Measurements from ENCODE around the gene STK10.
"Not testable (repeated sequence)": the region's sequence is repeated elsewhere in the genome, so short reads cannot be mapped to it uniquely, and the experiment has no call there.

STK10 gene

DNA sequence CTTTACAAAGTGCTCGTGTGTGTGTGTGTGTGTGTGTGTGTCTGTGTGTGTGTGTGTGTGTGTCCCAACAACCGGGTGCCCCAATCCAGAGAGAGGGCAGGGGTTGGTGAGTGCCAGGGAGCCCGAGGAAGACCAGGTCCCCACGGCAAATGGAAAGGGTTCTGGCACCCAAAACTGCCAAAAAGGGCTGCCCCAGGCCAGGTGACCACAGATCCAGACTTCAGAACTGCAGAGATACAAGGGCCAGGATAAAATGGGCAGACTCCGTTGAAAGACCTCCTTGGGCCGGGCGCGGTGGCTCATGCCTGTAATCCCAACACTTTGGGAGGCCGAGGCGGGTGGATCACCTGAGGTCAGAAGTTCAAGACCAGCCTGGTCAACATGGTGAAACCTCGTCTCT lies 38.5 kb downstream of the STK10 start:
- not testable (repeated sequence) for H3K4me3 ChIP-seq (ENCODE audit: low read depth, low read length); H3K27me3 ChIP-seq (ENCODE audit: control insufficient read depth, insufficient read depth, low read length); H3K9ac ChIP-seq (ENCODE audit: low read depth, low read length); H3K4me1 ChIP-seq (ENCODE audit: control insufficient read depth, insufficient read depth, low read length); H3K27ac ChIP-seq (ENCODE audit: low read depth, low read length); H3K36me3 ChIP-seq (ENCODE audit: control insufficient read depth, insufficient read depth, low read length); H3K9me3 ChIP-seq (ENCODE audit: control insufficient read depth, insufficient read depth, low read length)

DNA sequence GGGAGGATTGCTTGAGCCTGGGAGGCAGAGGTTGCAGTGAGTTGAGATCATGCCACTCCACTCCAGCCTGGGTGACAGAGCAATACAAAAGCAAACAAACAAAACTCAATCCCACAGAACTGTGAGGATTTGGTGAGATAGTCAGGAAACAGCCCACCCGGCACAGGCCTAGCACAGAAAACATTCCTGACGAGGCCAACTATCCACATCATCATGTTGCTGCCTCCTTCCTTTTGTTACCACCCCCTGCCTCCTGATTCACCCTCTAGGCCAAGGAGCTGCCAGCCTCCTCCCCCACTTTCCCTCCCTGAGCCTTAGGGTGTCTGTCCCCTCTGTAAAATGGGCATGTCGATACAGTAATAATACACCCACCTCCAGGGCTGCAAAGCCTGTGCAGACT lies 39.0 kb downstream of the STK10 start:
- Histone ChIP-seq H3K27ac (ENCODE audit: low read depth, low read length) (no peak overlapping the region), H3K36me3 (ENCODE audit: control insufficient read depth, insufficient read depth, low read length) (no peaks in the 10 kb centered on the region; the same call in 1 of the 2 replicates), H3K4me3 (ENCODE audit: low read depth, low read length) (no peak overlapping the region), H3K9ac (ENCODE audit: low read depth, low read length) (no peak overlapping the region), H3K4me1 (ENCODE audit: control insufficient read depth, insufficient read depth, low read length) (no peaks in the 10 kb centered on the region), H3K9me3 (ENCODE audit: control insufficient read depth, insufficient read depth, low read length) (no peaks in the 10 kb centered on the region), H3K27me3 (ENCODE audit: control insufficient read depth, insufficient read depth, low read length) (no peaks in the 10 kb centered on the region)

DNA sequence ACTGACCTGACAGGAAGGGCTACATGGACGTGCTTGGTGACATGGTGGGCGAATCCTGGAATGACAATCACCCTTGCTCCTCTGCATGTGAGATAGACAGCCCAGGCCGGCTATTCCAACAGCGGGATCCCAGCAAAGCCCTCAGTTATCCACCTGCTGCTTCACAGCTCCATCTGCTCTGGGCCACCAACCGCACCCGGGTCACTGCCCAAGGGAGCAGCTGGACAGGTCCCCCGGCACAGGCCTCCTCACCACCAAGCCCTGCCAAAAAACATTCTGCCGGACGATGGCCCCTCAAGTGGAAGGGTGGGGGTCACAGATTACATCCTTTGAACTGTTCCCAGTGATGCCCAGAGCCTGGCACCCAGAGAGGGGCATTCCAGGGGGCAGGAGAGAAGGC lies 39.6 kb downstream of the STK10 start:
- Histone ChIP-seq H3K27ac (ENCODE audit: low read depth, low read length) (no peak overlapping the region), H3K36me3 (ENCODE audit: control insufficient read depth, insufficient read depth, low read length) (no peaks in the 10 kb centered on the region; the same call in 1 of the 2 replicates), H3K9me3 (ENCODE audit: control insufficient read depth, insufficient read depth, low read length) (no peaks in the 10 kb centered on the region), H3K9ac (ENCODE audit: low read depth, low read length) (no peak overlapping the region), H3K4me1 (ENCODE audit: control insufficient read depth, insufficient read depth, low read length) (no peaks in the 10 kb centered on the region), H3K4me3 (ENCODE audit: low read depth, low read length) (no peak overlapping the region), H3K27me3 (ENCODE audit: control insufficient read depth, insufficient read depth, low read length) (no peaks in the 10 kb centered on the region)

DNA sequence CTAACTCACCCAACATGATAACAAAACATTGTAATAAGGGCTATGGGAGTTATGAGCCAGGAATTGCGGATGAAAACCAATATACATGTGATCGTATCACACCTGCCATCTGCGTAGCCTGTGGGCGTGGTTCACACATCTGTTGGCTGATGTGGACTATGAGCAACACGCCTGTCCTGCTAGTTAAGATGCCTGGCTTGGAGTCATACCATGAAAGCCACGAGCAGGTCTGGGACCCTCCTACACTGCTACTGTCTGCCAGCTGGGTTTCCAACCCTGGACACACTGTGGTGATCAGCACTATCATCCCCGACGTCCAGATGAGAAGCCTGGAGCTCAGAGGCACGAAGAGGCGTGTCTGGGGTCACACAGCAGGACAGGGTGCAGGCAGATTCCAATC lies 40.2 kb downstream of the STK10 start:
- Histone ChIP-seq H3K36me3 (ENCODE audit: control insufficient read depth, insufficient read depth, low read length) (no peaks in the 10 kb centered on the region; the same call in 1 of the 2 replicates), H3K27me3 (ENCODE audit: control insufficient read depth, insufficient read depth, low read length) (no peaks in the 10 kb centered on the region), H3K27ac (ENCODE audit: low read depth, low read length) (no peak overlapping the region), H3K4me3 (ENCODE audit: low read depth, low read length) (no peak overlapping the region), H3K9ac (ENCODE audit: low read depth, low read length) (no peak overlapping the region), H3K9me3 (ENCODE audit: control insufficient read depth, insufficient read depth, low read length) (no peaks in the 10 kb centered on the region), H3K4me1 (ENCODE audit: control insufficient read depth, insufficient read depth, low read length) (no peaks in the 10 kb centered on the region)

DNA sequence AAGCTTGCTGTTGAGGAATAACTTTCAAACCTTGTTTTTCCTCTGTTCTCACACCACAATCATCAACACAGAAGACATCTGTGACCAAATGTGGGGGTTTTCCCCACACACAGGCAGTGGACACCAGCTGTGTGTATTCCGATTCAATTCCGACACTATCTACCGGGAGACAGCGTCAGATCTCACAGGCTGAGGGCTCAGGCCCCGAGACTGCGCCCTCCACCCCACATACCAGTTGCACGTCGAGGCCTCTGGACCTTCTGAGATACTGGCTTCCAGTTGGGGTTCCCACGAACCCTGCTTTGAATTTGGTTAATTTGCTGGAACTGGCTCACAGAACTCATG lies 41.3 kb downstream of the STK10 start:
- H3K9me3 ChIP-seq (ENCODE audit: control insufficient read depth, insufficient read depth, low read length) = no peaks in the 10 kb centered on the region
- H3K27ac ChIP-seq (ENCODE audit: low read depth, low read length) = no peak overlapping the region
- H3K36me3 ChIP-seq (ENCODE audit: control insufficient read depth, insufficient read depth, low read length) = no peaks in the 10 kb centered on the region; the same call in 1 of the 2 replicates
- peaks cover 2% of the 10 kb centered on the region; the same call in 1 of the 2 replicates for H3K4me1 ChIP-seq (ENCODE audit: control insufficient read depth, insufficient read depth, low read length)
- H3K4me3 ChIP-seq (ENCODE audit: low read depth, low read length) = no peak overlapping the region
- no peak overlapping the region for H3K9ac ChIP-seq (ENCODE audit: low read depth, low read length)
- H3K27me3 ChIP-seq (ENCODE audit: control insufficient read depth, insufficient read depth, low read length) = no peaks in the 10 kb centered on the region

DNA sequence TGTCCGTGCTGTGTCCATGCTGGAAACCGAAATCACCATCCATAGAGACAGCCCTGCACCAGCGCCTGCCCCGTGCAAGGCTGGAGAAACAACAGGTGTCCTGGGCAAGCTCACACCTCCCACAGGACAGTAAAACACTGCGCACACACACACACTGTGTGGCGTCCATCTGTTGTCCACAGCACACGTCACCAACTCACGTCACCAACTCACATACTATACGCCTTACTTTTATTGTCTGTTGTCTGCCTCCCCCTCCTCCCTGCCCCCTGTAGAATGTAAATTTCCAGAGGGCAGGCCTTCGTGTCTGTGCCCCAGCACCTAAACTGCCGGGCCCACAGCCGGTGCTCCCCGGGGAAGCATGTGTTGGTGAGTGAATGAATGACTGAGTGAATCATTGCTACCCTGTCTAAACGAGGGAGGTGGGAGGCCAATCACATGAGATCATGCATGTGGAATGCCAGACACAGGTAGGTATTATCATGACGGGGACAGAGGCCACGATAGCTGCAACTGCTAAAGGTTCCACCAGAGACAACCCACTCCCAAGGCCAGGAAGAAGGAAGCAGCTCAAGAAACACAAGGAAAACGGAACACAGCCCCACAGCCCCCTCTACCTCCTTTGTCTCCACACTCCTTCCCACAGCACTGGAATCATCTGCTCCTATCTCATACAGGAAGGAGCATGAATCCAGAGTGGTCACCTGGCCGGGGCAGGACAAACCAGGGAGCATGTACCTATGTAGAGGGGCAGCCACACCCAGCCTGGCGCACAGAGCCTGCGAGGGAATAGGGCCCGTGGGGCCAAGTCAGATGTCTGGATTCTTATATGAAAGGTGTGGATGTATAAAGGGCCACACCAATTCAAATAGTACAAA lies 41.9 kb downstream of the STK10 start:
- Histone ChIP-seq H3K27me3 (ENCODE audit: control insufficient read depth, insufficient read depth, low read length) (no peaks in the 10 kb centered on the region), H3K9ac (ENCODE audit: low read depth, low read length) (no peak overlapping the region), H3K36me3 (ENCODE audit: control insufficient read depth, insufficient read depth, low read length) (no peaks in the 10 kb centered on the region; the same call in 1 of the 2 replicates), H3K4me3 (ENCODE audit: low read depth, low read length) (no peak overlapping the region), H3K4me1 (ENCODE audit: control insufficient read depth, insufficient read depth, low read length) (peaks cover 5% of the 10 kb centered on the region; the same call in 1 of the 2 replicates), H3K9me3 (ENCODE audit: control insufficient read depth, insufficient read depth, low read length) (no peaks in the 10 kb centered on the region), H3K27ac (ENCODE audit: low read depth, low read length) (no peak overlapping the region)

DNA sequence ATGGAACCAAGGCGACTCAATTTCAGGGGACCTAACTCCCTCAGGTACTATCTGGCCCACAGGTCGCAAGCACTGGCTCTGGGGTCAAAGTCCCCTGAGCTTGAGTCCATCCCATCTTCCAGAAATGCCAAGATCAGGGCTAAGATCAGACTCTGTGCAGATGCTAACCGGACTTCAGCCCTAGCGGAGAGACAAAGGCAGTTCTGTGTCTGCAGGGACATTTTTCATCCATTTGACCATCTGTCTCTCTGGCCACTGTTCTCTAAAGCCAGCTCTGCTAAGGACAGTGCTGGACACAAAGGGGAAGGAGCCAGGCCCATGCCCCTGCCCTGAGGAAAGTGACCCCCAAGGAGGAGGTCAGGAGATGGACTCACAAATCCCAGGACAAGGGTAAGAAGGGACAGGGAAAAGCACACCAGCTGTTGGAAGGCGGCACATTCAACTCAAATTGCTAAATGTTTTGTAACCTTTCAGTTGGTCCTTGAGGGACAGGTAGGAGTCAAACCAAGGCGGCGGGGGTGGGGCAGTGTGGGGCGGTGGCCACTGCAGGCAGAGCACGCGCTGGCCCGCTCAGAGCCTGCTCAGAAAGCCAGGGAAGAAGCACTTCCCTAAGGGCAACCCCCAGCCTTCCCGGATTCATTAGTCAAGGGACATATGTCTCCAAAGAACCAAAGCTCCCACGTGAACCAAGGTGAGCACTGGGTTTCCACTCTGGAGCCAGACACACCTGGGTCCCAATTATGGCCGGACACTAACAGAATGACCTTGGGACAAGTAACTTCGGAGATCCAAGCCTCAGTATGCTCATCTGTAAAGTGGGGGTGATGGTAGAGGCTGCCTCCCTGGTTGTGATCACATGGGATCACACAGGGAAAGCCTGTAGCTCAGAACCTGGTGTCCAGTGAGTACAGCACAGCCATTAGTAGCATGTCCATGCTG lies 42.8 kb downstream of the STK10 start:
- Histone ChIP-seq H3K9me3 (ENCODE audit: control insufficient read depth, insufficient read depth, low read length) (no peaks in the 10 kb centered on the region), H3K9ac (ENCODE audit: low read depth, low read length) (no peak overlapping the region), H3K4me3 (ENCODE audit: low read depth, low read length) (no peak overlapping the region), H3K27me3 (ENCODE audit: control insufficient read depth, insufficient read depth, low read length) (no peaks in the 10 kb centered on the region), H3K36me3 (ENCODE audit: control insufficient read depth, insufficient read depth, low read length) (no peaks in the 10 kb centered on the region; the same call in 1 of the 2 replicates), H3K4me1 (ENCODE audit: control insufficient read depth, insufficient read depth, low read length) (peaks cover 5% of the 10 kb centered on the region; the same call in 1 of the 2 replicates), H3K27ac (ENCODE audit: low read depth, low read length) (no peak overlapping the region)

DNA sequence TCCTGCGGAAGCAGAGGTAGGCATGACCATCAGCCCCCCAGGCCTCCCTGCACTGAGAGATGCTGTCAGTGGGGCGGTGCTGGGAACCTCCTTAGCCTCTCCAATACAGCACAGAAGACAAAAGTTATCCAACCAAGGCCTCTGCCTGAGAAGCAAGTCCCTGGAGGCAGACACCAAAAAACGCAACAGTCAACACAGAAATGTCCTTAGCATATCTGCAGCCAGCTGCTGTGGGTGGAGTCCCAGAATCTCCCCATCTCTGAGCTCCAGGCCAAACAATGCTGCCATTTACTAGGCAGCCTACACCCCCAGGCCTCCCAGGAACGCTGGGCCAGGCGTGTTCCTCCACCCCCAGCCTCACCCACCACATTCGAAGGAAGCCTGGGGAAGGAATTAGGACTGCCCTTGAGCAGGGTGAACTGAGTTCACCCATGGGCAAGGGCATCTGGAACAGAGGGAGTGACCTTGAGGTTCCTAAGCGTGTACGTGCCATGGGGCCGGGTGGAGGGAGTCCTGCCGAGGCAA lies 43.7 kb downstream of the STK10 start:
- Histone ChIP-seq H3K4me1 (ENCODE audit: control insufficient read depth, insufficient read depth, low read length) (peaks cover 5% of the 10 kb centered on the region; the same call in 1 of the 2 replicates), H3K4me3 (ENCODE audit: low read depth, low read length) (no peak overlapping the region), H3K9ac (ENCODE audit: low read depth, low read length) (no peak overlapping the region), H3K27ac (ENCODE audit: low read depth, low read length) (no peak overlapping the region), H3K9me3 (ENCODE audit: control insufficient read depth, insufficient read depth, low read length) (no peaks in the 10 kb centered on the region), H3K36me3 (ENCODE audit: control insufficient read depth, insufficient read depth, low read length) (no peaks in the 10 kb centered on the region; the same call in 1 of the 2 replicates), H3K27me3 (ENCODE audit: control insufficient read depth, insufficient read depth, low read length) (no peaks in the 10 kb centered on the region)

DNA sequence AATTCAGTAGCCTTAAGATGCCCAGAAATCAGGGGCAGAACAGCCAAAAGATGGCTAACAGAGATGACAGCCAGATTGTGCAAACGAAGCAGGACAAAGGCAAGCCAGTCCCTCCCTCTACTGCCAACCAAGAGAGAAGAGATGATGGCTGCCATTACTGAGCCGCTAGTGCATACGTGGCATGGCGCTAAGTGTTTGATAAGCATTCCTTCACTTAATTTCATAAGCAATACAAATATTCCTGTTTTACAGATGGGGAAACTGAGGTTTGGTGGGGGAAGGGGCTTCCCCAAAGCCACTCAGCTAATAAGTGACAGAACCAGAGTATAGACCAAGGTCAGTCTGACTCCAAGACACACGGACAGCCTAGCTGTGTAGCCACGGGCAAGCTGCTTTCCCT lies 44.1 kb downstream of the STK10 start:
- Histone ChIP-seq H3K9me3 (ENCODE audit: control insufficient read depth, insufficient read depth, low read length) (no peaks in the 10 kb centered on the region), H3K36me3 (ENCODE audit: control insufficient read depth, insufficient read depth, low read length) (no peaks in the 10 kb centered on the region; the same call in 1 of the 2 replicates), H3K4me3 (ENCODE audit: low read depth, low read length) (no peak overlapping the region), H3K27ac (ENCODE audit: low read depth, low read length) (no peak overlapping the region), H3K9ac (ENCODE audit: low read depth, low read length) (no peak overlapping the region), H3K27me3 (ENCODE audit: control insufficient read depth, insufficient read depth, low read length) (no peaks in the 10 kb centered on the region), H3K4me1 (ENCODE audit: control insufficient read depth, insufficient read depth, low read length) (peaks cover 5% of the 10 kb centered on the region; the same call in 1 of the 2 replicates)

DNA sequence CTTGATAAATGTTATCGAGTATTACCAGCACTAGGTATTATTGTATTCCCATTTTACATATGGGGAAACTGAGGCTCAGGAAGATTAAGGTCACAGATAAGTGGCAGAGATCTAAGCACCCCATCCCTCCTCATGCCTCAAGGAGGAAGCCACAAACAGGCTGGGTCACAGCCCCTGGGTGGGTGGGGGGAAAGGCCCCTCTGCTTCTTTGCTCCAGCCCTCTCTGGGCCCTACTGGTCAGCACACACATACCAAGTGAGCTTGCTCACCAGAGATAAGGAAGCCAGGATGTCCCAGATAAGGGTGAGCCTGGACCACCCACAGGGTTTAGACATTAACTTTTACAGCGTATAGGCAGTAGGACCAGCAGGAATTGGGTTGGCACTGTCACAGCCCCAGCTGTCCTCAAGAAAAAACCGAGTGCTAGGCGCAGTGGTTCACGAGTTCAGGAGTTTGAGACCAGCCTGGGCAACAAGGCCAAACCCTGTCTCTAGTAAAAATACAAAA lies 45.3 kb downstream of the STK10 start:
- no peaks in the 10 kb centered on the region for H3K36me3 ChIP-seq (ENCODE audit: control insufficient read depth, insufficient read depth, low read length)
- no peaks in the 10 kb centered on the region for H3K27me3 ChIP-seq (ENCODE audit: control insufficient read depth, insufficient read depth, low read length)
- peaks cover 5% of the 10 kb centered on the region; the same call in 1 of the 2 replicates for H3K4me1 ChIP-seq (ENCODE audit: control insufficient read depth, insufficient read depth, low read length)
- H3K27ac ChIP-seq (ENCODE audit: low read depth, low read length) = no peak overlapping the region
- no peaks in the 10 kb centered on the region for H3K9me3 ChIP-seq (ENCODE audit: control insufficient read depth, insufficient read depth, low read length)
- no peak overlapping the region for H3K9ac ChIP-seq (ENCODE audit: low read depth, low read length)
- H3K4me3 ChIP-seq (ENCODE audit: low read depth, low read length) = no peak overlapping the region

All from HUES48 (cell line).